GM19455 (cell line): ENCODE data around the gene PMCH.
"Not testable (repeated sequence)": the region's sequence is repeated elsewhere in the genome, so short reads cannot be mapped to it uniquely, and the experiment has no call there.

Experiments used
- ATAC-seq: cut with Tn5 transposase; IDR thresholded peaks from one replicate; pipeline ENCODE4 v1.9.1; 2021; ENCODE audit not compliant: unreplicated experiment

The PMCH gene

GRCh38 chr12:102197789-102198188 lies at the start of gene PMCH:
Gene PMCH, minus strand, starts transcription at chr12:102197833. Its CDS starts 63 bp downstream, at chr12:102197770.
- peak; percentile 97 for ATAC-seq

DNA sequence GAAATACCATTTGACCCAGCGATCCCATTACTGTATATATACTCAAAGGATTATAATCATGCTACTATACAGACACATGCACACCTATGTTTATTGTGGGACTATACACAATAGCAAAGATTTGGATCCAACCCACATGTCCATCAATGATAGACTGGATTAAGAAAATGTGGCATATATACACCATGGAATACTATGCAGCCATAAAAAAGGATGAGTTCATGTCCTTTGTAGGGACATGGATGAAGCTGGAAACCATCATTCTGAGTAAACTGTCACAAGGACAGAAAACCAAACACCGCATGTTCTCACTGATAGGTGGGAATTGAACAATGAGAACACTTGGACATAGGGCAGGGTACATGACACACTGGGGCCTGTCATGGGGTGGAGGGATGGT lies 43.2 kb upstream of the PMCH start:
- not testable (repeated sequence) for ATAC-seq

DNA sequence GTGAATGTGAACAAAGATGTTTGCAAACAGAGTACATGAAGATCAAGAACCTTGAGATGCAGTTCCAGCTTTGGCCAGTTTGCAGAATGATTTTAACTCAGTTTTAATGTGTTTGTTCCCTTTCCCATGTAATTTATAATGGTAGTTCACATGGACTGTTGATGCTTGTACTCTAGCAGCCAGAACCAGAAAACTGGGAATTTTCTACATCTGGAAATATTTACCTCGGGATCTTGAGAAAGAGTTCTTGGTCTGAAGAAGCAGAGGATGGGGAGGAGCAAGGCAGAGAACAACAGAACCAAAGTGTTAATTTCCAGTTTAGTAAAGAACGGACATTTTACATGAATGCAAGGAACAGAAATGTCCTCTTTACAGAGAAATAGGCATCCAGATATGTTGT lies 37.0 kb upstream of the PMCH start:
- ATAC-seq: no peak

GRCh38 chr12:102232446-102232845 lies 34.8 kb upstream of the PMCH start:
- no peak for ATAC-seq

DNA sequence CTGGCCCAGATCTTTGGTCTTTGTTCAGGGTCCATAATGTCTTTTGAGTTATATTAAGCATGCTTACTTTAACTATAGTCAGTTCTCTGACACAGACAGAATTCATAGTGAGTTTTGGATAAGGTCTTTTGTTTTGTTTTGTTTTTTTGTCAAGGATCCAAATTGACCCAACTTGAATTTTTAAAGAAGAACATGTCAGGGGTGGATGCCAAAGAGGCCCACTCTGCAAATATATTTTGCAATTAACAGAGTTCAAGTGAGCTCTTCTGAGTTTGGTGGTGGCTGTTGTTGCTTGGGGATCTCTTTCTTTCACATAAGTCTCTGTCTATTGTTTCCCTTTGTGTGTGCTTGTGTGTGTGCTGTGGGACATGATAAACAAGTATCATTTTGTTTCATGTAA lies 34.4 kb upstream of the PMCH start:
- no peak for ATAC-seq

DNA sequence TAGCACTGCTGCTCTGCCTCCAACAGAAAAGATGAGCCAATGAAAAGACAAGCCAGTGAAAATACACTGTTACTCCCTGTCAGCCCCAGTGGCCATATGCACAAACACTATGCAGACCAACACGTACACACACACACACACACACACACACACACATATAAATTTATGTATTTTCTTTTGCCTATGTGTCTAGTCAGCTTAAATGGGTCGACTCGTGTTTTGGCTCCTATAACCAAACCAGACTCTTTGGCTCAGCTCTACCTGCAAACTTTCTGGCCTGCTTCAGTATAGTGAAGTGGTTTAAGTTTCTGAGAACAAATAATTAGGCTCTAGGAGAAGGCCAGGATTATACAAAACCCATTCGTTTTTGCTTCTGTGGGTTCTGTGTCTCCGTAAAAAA lies 30.3 kb upstream of the PMCH start:
- no peak for ATAC-seq

GRCh38 chr12:102220736-102221135 lies 23.1 kb upstream of the PMCH start:
- no peak for ATAC-seq

GRCh38 chr12:102215992-102216691 lies 18.5 kb upstream of the PMCH start:
- no peak for ATAC-seq

DNA sequence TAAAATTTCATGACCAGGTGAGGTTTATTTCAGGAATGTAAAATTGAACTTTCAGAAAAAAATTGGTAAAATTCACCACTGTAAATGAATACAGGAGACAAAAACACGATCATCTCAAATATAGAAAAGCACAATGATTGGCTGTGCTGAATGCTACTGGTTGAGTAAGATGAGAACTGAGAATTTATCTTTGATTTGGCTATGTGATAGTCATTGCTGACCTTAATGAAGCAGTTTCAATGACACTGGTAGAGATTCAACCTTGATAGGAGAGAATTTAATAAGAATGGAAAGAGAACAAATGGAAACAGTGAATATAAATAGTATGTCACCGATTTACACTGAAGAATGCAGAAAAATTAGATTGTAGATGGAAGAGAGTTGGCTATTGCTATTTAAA lies 6.4 kb upstream of the PMCH start:
- ATAC-seq: no peak

- ATAC-seq: no peak
These were observed 4.9 kb upstream of the PMCH start for GRCh38 chr12:102202556-102202955.

GRCh38 chr12:102201436-102202061 lies 3.9 kb upstream of the PMCH start:
- no peak for ATAC-seq

DNA sequence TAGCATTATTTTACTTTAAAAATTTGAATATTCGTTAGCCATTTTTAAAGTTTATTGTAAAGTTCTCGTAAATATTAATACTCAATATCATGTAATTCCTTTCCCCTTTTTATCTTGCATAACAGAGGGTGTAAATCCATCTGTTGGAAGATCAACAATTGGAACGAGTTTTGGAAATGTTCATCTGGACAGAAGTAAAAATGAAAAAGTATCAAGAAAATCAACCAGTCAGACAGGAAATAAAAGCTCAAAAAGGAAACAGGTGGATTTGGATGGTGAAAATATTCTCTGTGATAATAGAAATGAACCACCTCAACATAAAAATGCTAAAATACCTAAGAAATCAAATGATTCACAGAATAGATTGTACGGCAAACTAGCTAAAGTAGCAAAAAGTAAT lies 1.8 kb downstream of the PMCH start:
- no peak for ATAC-seq

DNA sequence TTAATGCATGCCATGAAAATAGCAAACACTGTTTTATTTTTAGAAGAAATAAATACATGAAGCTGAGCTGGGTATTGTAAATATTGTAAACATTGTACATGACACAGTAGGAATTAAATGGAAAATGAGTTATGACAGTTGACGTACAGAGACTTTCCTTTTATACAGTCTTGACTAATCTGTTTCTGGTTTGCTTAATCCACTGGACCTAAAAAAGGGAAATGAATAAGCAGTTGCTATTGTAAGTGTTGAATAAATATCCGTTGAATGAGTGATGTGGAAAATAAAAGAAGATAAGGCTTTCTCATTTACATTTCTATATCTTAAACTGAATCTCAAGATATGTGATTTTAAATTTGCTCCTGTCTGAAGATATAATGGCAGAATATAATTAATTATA lies 15.0 kb downstream of the PMCH start:
- ATAC-seq: no peak

- ATAC-seq: no peak
These were observed 22.9 kb downstream of the PMCH start for GRCh38 chr12:102174761-102175160.

GRCh38 chr12:102174117-102174516 lies 23.5 kb downstream of the PMCH start:
- ATAC-seq: no peak

DNA sequence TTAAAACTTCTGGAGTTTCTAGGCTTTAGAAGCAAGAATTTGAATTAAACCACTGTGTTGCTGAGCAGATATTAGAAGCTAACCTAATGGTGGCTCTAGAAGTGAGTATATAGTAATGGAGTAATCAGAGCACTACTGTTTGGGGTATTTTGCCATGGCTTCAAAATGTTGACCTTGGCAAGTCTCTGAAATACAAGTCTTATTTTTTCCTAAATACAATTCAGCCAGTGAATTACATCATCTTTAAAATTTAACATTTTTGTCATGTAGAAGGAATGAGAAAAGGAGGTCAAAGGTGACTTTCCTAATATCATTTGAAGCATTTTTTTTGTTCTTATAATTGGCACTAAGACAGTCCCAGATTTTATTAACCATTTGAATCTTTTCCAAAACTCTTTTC lies 25.2 kb downstream of the PMCH start:
- ATAC-seq: no peak

DNA sequence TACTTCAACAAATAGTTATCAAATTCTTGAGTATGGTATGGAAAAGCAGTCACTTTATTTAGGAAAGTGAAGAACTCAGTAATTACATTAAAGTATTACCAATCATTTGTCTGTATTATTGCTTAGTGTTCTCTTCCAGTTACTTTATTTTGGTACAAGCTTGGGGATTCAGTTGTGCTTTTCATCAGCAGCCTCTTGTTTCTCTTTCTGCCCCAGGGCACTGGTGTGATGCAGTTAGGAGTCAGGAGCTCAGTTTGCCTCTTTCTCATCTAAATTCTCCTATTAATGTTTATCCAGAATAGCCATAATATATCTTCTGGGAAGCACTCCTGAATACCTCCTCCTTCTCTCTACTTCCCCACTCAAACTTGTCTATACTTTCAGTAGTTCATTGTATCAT lies 25.7 kb downstream of the PMCH start:
- no peak for ATAC-seq

DNA sequence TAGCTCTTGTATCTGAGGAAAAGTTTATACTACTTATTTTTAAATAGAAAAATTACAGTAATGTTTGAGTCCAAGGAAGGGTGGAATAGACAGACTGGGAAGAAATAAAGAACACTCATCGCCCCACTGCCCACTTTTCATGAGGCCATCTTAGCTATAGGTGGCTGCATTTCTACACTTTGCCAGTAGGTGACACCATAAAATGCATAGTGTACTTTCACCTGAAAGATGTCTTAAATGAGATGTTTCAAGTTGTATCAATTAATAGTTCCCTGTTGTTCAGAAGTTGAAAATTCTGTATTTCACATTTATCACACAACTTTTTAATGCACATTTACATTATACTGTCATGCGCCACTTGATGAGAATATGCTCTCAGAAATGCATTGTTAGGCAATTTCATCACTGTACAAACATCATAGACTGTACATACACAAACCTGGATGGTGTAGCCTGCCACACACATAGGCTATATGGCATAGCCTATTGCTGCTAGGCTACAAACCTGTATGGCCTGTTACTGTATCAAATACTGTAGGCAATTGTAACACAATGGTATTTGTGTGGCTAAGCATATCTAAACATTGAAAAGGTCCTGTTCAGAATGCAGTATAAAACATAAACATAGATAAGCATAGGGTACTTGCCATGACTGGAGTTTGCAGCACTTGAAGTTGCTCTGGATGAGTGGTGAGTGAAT lies 27.6 kb downstream of the PMCH start:
- no peak for ATAC-seq

- peak; percentile 72 for ATAC-seq
These were observed 29.6 kb downstream of the PMCH start for GRCh38 chr12:102167821-102168604.

DNA sequence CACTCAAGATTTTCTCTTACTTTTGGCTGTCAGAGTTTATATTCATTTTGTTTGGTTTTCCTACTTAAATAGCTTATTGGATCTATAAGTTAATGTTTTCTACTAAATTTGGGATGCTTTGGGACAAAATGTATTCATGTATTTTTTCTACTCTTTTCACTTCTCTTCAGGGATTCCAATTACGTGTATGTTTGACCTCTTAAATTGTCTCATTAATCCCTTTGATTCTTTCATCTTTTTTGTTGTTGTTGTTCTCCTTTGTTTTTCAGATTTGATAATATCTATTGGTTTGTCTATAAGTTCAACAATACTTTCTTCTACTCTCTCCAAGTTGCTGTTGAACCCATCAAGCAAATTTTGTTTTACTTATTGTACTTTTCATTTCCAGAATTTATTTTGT lies 34.2 kb downstream of the PMCH start:
- ATAC-seq: no peak

GRCh38 chr12:102155206-102155605 lies 42.4 kb downstream of the PMCH start:
- not testable (repeated sequence) for ATAC-seq
